ENCODE results near the gene PWWP2B.

GRCh38 chr10:132399117-132400035 lies 2.4 kb downstream of the PWWP2B start:
- no peak for TF ChIP-seq POLR2A (IDR thresholded peaks at IDR 0.05; ENCODE audit: low read depth, low read length)
- no peak for TF ChIP-seq TAF1 (IDR thresholded peaks at IDR 0.05; ENCODE audit: borderline replicate concordance, low read depth, low read length)
- TF ChIP-seq POLR2AphosphoS5 (IDR thresholded peaks at IDR 0.05; ENCODE audit: low read depth, low read length): no peak

All from GM12892 (cell line).